GM13976 (cell line): ENCODE results near the gene FYN.

Source experiments
- DNase-seq: peaks from one replicate; pipeline ENCODE4 v3.0.0; 2012; ENCODE audit warnings: low spot score
- CTCF ChIP-seq: IDR thresholded peaks from 2 replicates; pipeline ENCODE4 v1.5.1; 2012; ENCODE audit warnings: borderline replicate concordance, mild to moderate bottlenecking; ENCODE audit not compliant: insufficient read depth; ENCODE audit errors: extremely low read depth, missing control alignments, control extremely low read depth
- in situ Hi-C: fragments of 300-500 bp; cut with MboI; formaldehyde crosslinking; loops from one replicate; pipeline ENCODE4 v1.12.0; 2022; ENCODE audit warnings: low sequenced_read_pairs, mixed read lengths, inconsistent platforms; ENCODE audit not compliant: unreplicated experiment

The FYN gene

GRCh38 chr6:111651185-111652034 is 221.8 kb downstream of the FYN start:
- no peak for DNase-seq

GRCh38 chr6:111650049-111650448 is 223.2 kb downstream of the FYN start:
- no peak for DNase-seq
- TF ChIP-seq CTCF: no peak
- in situ Hi-C loops: no loop called here

More at GRCh38 chr6:111651185-111652034, 221.8 kb downstream of the FYN start:
- in situ Hi-C loops: no loop called here
- no peak for TF ChIP-seq CTCF

GRCh38 chr6:111648100-111648499 is 225.2 kb downstream of the FYN start:
- in situ Hi-C loops: loop anchor here (10.0 to 25.0 kb wide), 2 partner anchors 393 to 636 kb away; a partner anchor contains a TSS
- no peak for TF ChIP-seq CTCF
- DNase-seq: no peak

- TF ChIP-seq CTCF: no peak
- in situ Hi-C loops: loop anchor here (10.0 to 25.0 kb wide), 2 partner anchors 392 to 635 kb away; a partner anchor contains a TSS
- no peak for DNase-seq
Observed at GRCh38 chr6:111646942-111647341, 226.3 kb downstream of the FYN start.

GRCh38 chr6:111646034-111646433 is 227.2 kb downstream of the FYN start:
- DNase-seq: no peak

More at GRCh38 chr6:111646034-111646433, 227.2 kb downstream of the FYN start:
- TF ChIP-seq CTCF: no peak
- in situ Hi-C loops: loop anchor here (10.0 to 25.0 kb wide), 2 partner anchors 391 to 634 kb away; a partner anchor contains a TSS
